HG03558 (cell line): ENCODE measurements around the gene HVCN1.
"Not testable (repeated sequence)": the region's sequence is repeated elsewhere in the genome, so short reads cannot be mapped to it uniquely, and the experiment has no call there.

Source experiments
- ATAC-seq: cut with Tn5 transposase; IDR thresholded peaks from one replicate; pipeline ENCODE4 v1.9.1; 2021; ENCODE audit warnings: moderate number of reproducible peaks; ENCODE audit not compliant: unreplicated experiment; ENCODE audit errors: extremely low read depth

HVCN1 gene

GRCh38 chr12:110688446-110689280 lies at the start of gene HVCN1:
Gene HVCN1, minus strand, starts transcription at chr12:110689115. Its CDS starts 5,870 bp downstream, at chr12:110683245.
- ATAC-seq, result no peak

DNA sequence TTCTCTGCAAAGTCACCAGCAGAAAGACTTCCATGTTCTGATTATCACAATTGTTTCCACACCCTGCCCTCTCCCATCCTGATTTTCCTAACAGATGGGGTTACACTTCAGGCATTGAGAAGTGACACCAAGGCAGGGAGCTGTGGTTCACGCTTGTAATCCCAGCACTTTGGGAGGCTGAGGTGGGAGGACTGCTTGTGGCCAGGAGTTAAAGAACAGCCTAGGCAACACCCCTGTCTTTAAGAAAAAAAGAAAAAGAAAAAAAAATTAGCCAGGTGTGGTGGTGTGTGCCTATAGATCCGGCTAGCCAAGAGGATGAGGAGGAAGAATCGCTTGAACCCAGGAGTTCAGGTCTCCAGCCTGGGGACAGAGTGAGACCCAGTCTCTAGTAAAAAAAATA lies 48.6 kb upstream of the HVCN1 start:
- no peak for ATAC-seq

- not testable (repeated sequence) for ATAC-seq
Observed at GRCh38 chr12:110737016-110737415, 48.1 kb upstream of the HVCN1 start.

- ATAC-seq, result no peak
Observed at GRCh38 chr12:110733900-110734299, 45.0 kb upstream of the HVCN1 start.

GRCh38 chr12:110733089-110733715 lies 44.3 kb upstream of the HVCN1 start:
- ATAC-seq, result no peak

DNA sequence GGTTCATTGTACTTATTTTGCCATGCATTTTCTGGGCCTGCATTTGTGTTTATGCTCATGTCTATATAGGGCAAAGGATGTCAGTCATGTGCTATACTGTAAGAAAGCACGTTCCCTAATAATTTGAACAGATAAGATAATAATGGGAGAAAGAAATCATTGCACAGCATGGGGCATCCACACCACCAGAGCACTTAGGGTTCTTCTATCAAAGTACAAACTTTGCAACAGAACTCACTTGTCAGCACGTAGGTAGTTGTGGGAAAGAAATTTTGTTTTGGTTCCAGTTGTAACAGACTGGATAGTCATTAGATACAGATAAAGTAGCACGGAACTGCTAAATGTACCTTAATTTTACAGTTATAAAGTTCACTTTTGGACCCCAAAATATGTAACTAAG lies 43.7 kb upstream of the HVCN1 start:
- no peak for ATAC-seq

DNA sequence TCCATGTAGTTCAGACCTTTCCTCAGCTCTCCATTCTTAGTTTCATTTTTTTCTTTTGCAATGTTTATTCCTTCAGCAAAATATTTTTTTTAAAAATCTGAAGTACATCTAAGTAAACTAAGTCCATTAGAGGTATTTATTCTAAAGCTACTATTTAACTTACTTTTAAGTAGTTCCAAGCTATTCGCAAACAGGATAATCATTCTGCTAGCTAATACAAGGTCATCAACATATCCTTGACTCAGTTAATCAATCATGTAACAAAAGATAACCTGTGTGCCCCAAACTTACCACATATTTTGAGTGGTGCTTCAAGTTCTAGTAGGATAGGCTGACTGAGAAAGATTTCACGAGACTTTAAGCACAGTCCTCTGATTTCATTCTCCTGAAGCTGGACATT lies 42.6 kb upstream of the HVCN1 start:
- ATAC-seq, result no peak

GRCh38 chr12:110728628-110729027 lies 39.7 kb upstream of the HVCN1 start:
- no peak for ATAC-seq

GRCh38 chr12:110726708-110727369 lies 37.9 kb upstream of the HVCN1 start:
- ATAC-seq, result no peak

DNA sequence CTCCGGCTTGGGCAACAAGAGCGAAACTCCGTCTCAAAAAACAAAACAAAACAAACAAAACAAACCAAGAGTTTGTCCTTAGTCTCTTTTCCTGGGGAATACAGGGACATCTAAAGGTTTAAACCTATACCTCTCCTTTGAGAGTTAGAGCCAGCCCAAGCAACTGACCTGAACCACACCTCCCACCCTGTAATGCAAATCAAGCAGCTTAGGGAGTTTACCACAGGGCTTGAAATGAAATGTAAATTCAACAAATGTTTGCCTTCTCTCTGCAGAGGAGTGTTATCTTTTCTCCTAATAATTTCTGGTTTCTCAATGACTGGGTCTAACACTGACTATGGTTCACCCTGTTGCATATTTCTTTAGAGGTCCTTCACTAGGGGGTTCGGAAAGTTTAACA lies 37.1 kb upstream of the HVCN1 start:
- ATAC-seq, result no peak

- ATAC-seq, result no peak
Observed at GRCh38 chr12:110725267-110725666, 36.4 kb upstream of the HVCN1 start.

- not testable (repeated sequence) for ATAC-seq
Observed at GRCh38 chr12:110722892-110723291, 34.0 kb upstream of the HVCN1 start.

DNA sequence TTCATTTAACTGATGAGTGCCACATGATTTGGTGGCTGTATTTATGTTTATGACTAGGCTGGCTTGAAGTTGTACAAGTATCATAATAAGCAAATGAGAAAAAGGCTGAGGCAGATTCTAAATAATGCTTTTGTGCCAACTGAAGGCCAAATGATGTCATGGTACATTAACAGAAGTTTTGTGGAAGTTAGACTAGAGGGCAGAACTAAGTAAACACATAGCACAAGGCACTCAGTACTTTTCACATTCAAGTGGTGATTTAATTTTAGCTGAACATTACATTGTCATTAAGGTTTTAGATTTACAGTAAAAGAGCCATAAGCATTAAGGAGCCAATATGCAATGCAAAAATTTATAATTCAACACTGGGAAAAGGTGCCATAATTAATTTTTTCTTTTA lies 32.7 kb upstream of the HVCN1 start:
- no peak for ATAC-seq

DNA sequence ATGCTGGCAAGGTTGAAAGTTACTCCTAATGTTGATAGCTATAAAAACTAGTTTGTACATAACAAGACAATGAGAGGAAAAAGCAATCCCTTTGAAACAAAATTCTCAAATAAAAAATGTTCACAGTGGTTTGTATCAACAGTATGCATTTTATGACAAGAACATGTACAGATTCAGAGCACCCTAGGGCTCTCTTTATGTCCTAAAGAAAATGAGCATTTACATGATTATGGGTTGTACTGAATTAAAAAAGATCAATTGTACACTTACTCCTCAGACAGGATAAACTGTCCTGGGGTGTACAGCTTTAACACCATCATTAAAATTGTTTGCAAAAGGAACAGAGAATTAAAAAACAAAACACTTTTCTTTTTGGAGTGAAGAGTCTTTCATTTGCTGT lies 31.6 kb upstream of the HVCN1 start:
- no peak for ATAC-seq

- ATAC-seq, result no peak
Observed at GRCh38 chr12:110718222-110718908, 29.4 kb upstream of the HVCN1 start.

GRCh38 chr12:110717037-110717436 lies 28.1 kb upstream of the HVCN1 start:
- no peak for ATAC-seq

DNA sequence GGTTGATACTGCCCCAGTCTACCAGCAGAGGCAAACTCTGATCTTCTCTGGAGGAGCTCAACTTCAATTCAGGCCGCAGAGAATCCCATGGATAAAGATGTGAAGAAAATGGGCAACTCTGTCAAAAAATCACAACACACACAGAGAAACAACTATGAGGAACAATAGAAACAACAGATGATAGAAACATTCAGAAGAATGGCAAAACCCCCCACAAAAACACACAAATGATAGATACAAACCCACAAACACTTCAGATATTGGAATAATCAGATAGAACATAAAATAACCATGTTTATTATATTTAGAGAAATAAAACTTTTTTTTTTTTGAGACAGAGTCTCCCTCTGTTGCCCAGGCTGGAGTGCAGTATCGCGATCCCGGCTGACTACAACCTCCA lies 20.0 kb upstream of the HVCN1 start:
- no peak for ATAC-seq

DNA sequence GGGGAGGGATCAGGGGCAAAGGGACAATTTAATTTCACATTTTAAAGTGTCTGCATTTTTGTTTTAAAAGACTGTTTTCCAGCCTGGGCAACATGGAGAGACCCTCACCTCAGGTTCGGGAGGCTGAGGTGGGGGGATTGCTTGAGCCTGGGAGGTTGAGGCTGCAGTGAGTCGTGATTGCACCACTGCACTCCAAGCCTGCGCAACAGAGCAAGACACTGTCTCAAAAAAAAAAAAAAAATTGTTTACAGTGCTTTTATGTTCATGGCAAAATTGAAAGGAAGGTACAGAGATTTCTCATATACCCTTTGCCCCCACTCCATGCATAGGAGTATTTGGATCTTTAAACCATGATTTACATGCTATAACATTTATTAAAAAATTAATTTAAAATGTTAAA lies 16.4 kb upstream of the HVCN1 start:
- ATAC-seq, result no peak

DNA sequence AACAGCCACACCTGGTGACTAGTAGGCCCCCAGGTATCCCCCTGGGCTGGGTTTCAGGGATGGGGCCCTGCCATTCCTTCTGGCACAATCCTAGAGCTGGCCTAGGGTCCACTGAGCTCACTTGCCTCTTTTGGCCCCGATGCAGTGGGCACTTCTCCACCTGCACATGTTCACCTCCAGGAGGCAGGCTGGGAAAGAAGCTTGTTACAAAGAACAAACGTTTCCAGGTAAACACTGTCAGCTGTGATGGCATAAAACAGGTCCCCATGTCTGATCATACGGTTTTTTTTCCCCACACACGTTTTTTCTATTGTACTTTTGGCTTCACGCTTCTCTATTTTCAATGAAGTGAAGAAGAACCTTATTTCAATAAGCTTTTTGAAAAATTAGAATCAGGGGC lies 15.8 kb upstream of the HVCN1 start:
- no peak for ATAC-seq

DNA sequence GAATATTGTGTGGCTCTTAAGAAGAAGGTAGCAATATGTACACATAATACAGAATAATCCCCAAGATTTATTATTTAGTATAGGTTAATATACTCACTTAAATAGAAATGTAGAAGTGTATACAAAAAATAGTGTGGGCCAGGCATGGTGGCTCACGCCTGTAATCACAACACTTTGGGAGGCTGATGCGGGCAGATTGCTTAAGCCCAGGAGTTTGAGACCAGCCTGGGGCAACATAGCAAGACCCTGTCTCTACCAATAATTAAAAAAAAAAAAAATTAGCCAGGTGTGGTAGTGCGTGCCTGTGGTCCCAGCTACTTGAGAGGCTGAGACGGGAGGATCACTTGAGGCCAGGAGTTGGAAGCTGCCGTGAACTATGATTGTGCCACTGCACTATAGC lies 15.3 kb upstream of the HVCN1 start:
- no peak for ATAC-seq

DNA sequence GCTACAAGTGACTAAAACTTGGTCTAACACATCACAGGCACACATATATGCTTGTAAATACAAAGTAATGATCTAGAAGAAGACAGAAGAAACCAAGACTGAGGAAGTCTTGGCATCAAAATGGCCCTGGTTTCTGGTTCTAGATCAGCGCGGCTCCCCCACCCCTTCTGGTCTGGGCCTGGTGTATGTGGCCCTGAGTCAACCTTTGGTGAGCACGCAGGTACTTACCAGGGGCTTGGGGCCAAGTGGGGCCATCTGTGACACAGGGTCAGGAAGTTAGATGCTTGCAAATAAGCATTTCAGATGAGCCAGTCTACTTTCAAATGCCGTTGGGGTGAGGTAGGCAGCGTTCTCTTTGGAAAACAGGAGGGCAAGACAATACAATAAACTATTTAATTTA lies 13.2 kb upstream of the HVCN1 start:
- ATAC-seq, result no peak
